Endodermal cell (in vitro differentiated cells): Measurements from ENCODE around the gene OLFML2A. TPM values are rescaled to one million over a fixed set of nuclear protein-coding genes. Genes with fewer than 3 reads are reported as not detected.

Source experiments
- DNase-seq: peaks from one replicate; pipeline ENCODE4 v3.0.0-alpha.2; 2017
- H3K27ac ChIP-seq: 2 replicates; pipeline ENCODE4 v1.5.1; 2013; ENCODE audit warnings: mild to moderate bottlenecking, low read depth, low read length, moderate library complexity
- H3K27me3 ChIP-seq: 2 replicates; pipeline ENCODE4 v1.6.1; 2013; ENCODE audit warnings: mild to moderate bottlenecking, low read length, moderate library complexity; ENCODE audit not compliant: insufficient read depth, control insufficient read depth, poor library complexity, severe bottlenecking
- H3K36me3 ChIP-seq: 2 replicates; pipeline ENCODE4 v1.7.0; 2013; ENCODE audit warnings: mild to moderate bottlenecking, low read length, moderate library complexity; ENCODE audit not compliant: control insufficient read depth, insufficient read depth
- H3K4me1 ChIP-seq: one replicate; pipeline ENCODE4 v1.7.0; 2013; ENCODE audit warnings: low read length; ENCODE audit not compliant: control insufficient read depth, insufficient read depth
- H3K4me3 ChIP-seq: 2 replicates; pipeline ENCODE4 v1.5.1; 2013; ENCODE audit warnings: mild to moderate bottlenecking, low read length, moderate library complexity
- H3K9ac ChIP-seq: 2 replicates; pipeline ENCODE4 v1.6.1; 2013; ENCODE audit warnings: mild to moderate bottlenecking, low read length, moderate library complexity; ENCODE audit not compliant: poor library complexity, severe bottlenecking; ENCODE audit errors: extremely low read depth
- H3K9me3 ChIP-seq: 2 replicates; pipeline ENCODE4 v1.6.1; 2013; ENCODE audit warnings: mild to moderate bottlenecking, low read length, moderate library complexity; ENCODE audit not compliant: control insufficient read depth
- H3K27ac Mint-ChIP-seq: 2 replicates; pipeline ENCODE4 v1.8.0; 2020; ENCODE audit warnings: mixed read lengths
- H3K27me3 Mint-ChIP-seq: 2 replicates; pipeline ENCODE4 v1.8.0; 2021; ENCODE audit warnings: mild to moderate bottlenecking, mixed read lengths; ENCODE audit not compliant: insufficient read depth
- H3K36me3 Mint-ChIP-seq: 2 replicates; pipeline ENCODE4 v1.8.0; 2020; ENCODE audit warnings: low read depth, mixed read lengths
- H3K4me1 Mint-ChIP-seq: 2 replicates; pipeline ENCODE4 v1.8.0; 2020; ENCODE audit warnings: mixed read lengths
- H3K4me3 Mint-ChIP-seq: 2 replicates; pipeline ENCODE4 v1.8.0; 2020; ENCODE audit warnings: mild to moderate bottlenecking, moderate library complexity, mixed read lengths
- H3K9me3 Mint-ChIP-seq: 2 replicates; pipeline ENCODE4 v1.8.0; 2020; ENCODE audit warnings: mild to moderate bottlenecking, mixed read lengths
- CTCF ChIP-seq: fragments of 200-600 bp; sonication (generic); conservative IDR thresholded peaks from 2 replicates; pipeline ENCODE4 v1.5.0; 2021; ENCODE audit warnings: antibody characterized with exemption, mild to moderate bottlenecking
- WGBS, 2 experiments: methylation state at CpG; one replicate each; pipeline versions ENCODE4 v1.1.5 to v1.1.7; 2013; ENCODE audit warnings: missing lambda C conversion rate in 2 of 2, mixed read lengths in 1 of 2; ENCODE audit not compliant: insufficient coverage in 1 of 2, insufficient read length in 1 of 2; 5-methylcytosine and 5-hydroxymethylcytosine counted together
- total RNA-seq, 2 donors: library from RNA; stranded (reverse); fragmentation: NEBNext Ultra II Directional in 1 of 2; extraction: Animal tissue kit (Norgen Biotek cat#: 25700) in 1 of 2; gene quantifications; 2 replicates in 1 of 2; 3 replicates in 1 of 2; pipeline ENCODE4 v1.2.1, GENCODE V29; 2021

Gene OLFML2A
- total RNA-seq, 2 donors from 2014 or later: 28.1 to 31.2 TPM

- no peaks in the 10 kb centered on the region for H3K9me3 Mint-ChIP-seq
- no peak overlapping the region for H3K4me3 ChIP-seq
- 71 to 84% methylated on average over 7 to 13 of the region's 13 CpGs for WGBS, 2 experiments
- no peak overlapping the region for H3K27ac ChIP-seq
- H3K4me1 Mint-ChIP-seq: no peaks in the 10 kb centered on the region
- DNase-seq: no peak
- no peaks in the 10 kb centered on the region for H3K36me3 ChIP-seq
- H3K27ac Mint-ChIP-seq: no peak overlapping the region
- peak; percentile 30 for TF ChIP-seq CTCF
- no peaks in the 10 kb centered on the region for H3K27me3 Mint-ChIP-seq
- peaks cover 2% of the 10 kb centered on the region for H3K36me3 Mint-ChIP-seq
- H3K9ac ChIP-seq: no peak overlapping the region
- H3K9me3 ChIP-seq: no peaks in the 10 kb centered on the region
- no peaks in the 10 kb centered on the region for H3K4me1 ChIP-seq
- H3K4me3 Mint-ChIP-seq: no peak overlapping the region
- H3K27me3 ChIP-seq: no peaks in the 10 kb centered on the region
Measured at GRCh38 chr9:124799274-124800006, 22.5 kb downstream of the OLFML2A start.

- Histone ChIP-seq H3K4me1 (no peaks in the 10 kb centered on the region), H3K9me3 (no peaks in the 10 kb centered on the region), H3K27ac (no peak overlapping the region), H3K36me3 (no peaks in the 10 kb centered on the region), H3K9ac (no peak overlapping the region), H3K4me3 (no peak overlapping the region), H3K27me3 (no peaks in the 10 kb centered on the region)
- no peak for DNase-seq
- 76 to 81% methylated on average over 12 to 15 of the region's 15 CpGs for WGBS, 2 experiments
- no peak for TF ChIP-seq CTCF
- Mint-ChIP-seq H3K9me3 (no peaks in the 10 kb centered on the region), H3K27me3 (no peaks in the 10 kb centered on the region), H3K27ac (no peak overlapping the region), H3K36me3 (peaks cover 9% of the 10 kb centered on the region), H3K4me3 (no peak overlapping the region), H3K4me1 (no peaks in the 10 kb centered on the region)
Measured at GRCh38 chr9:124800306-124801259, 23.6 kb downstream of the OLFML2A start.

GRCh38 chr9:124801356-124801755, 24.4 kb downstream of the OLFML2A start:
- WGBS, 2 experiments: 93% methylated on average over 6 of the region's 6 CpGs; no CpG with 5 or more reads in 1 of the 2 experiments
- Histone ChIP-seq H3K27me3 (no peaks in the 10 kb centered on the region), H3K36me3 (no peaks in the 10 kb centered on the region), H3K9me3 (no peaks in the 10 kb centered on the region), H3K9ac (no peak overlapping the region), H3K4me3 (no peak overlapping the region), H3K27ac (no peak overlapping the region), H3K4me1 (no peaks in the 10 kb centered on the region)
- Mint-ChIP-seq H3K4me3 (no peak overlapping the region), H3K27ac (no peak overlapping the region), H3K27me3 (no peaks in the 10 kb centered on the region), H3K9me3 (no peaks in the 10 kb centered on the region), H3K4me1 (no peaks in the 10 kb centered on the region), H3K36me3 (peaks cover 9% of the 10 kb centered on the region)
- DNase-seq: no peak
- TF ChIP-seq CTCF: no peak
